Peyer's patch (tissue), 4 donors: ENCODE data around the gene HERPUD1.

Experiments used
- CTCF ChIP-seq, 6 experiments: fragments of 450-650 bp in 4 of 6; fragments of 200-600 bp in 2 of 6; sonication (generic) in 1 of 6; IDR thresholded peaks; one replicate each; pipeline ENCODE4 v1.5.1; 2017 to 2019; ENCODE audit warnings: antibody characterized with exemption in 6 of 6, mild to moderate bottlenecking in 3 of 6, moderate library complexity in 1 of 6
- POLR2A ChIP-seq, 2 donors: fragments of 450-650 bp; IDR thresholded peaks; one replicate each; pipeline ENCODE4 v1.5.1; 2017; ENCODE audit warnings: antibody characterized with exemption in 2 of 2, mild to moderate bottlenecking in 2 of 2, moderate library complexity in 2 of 2

- TF ChIP-seq POLR2A (IDR thresholded peaks at IDR 0.05): peak; percentile 87 to 91
- TF ChIP-seq CTCF (IDR thresholded peaks at IDR 0.05): peak in 2 of 6 experiments; percentile 14 to 15
Observed at GRCh38 chr16:56988948-56989945, 57.3 kb downstream of the HERPUD1 start, which contains the start of gene NLRC5.
